ENCODE data around the gene CDK11A. TPM values are rescaled to one million over a fixed set of nuclear protein-coding genes. Genes with fewer than 3 reads are reported as not detected.

CDK11A gene
- total and polyA plus RNA-seq, 2 of the 8 experiments (the other 6 are each of a cell fraction or from before 2014, with no cell fraction given), result 15.0 to 45.6 TPM

- Histone ChIP-seq H4K5ac (ENCODE audit: insufficient read length, low read depth, low read length) (no peak overlapping the region), H3K23me2 (ENCODE audit: low read depth, low read length) (no peaks in the 10 kb centered on the region), H3K9ac (replicated peaks in 1 of 4; ENCODE audit: extremely low read depth in 1 of 4, low read depth in 3 of 4, low read length in 3 of 4) (no peak overlapping the region), H2AFZ (ENCODE audit: low read length) (no peak overlapping the region), H4K20me1 (replicated peaks in 1 of 2; ENCODE audit: control insufficient read depth in 1 of 2, insufficient read depth in 2 of 2, low read length in 2 of 2) (peaks cover 12 to 29% of the 10 kb centered on the region in 2 experiments), H3K23ac (ENCODE audit: insufficient read length) (no peak overlapping the region), H3K4ac (replicated peaks; ENCODE audit: insufficient read length, low read depth, low read length) (no peak overlapping the region), H3K4me3 (ENCODE audit: extremely low read depth in 1 of 4, insufficient read depth in 2 of 4, low read depth in 3 of 4, low read length in 4 of 4) (no peak overlapping the region), H3K79me2 (ENCODE audit: control insufficient read depth in 1 of 2, insufficient read depth in 2 of 2, low read length in 2 of 2) (peaks cover 5 to 13% of the 10 kb centered on the region in 2 experiments; a peak in 2 of 4 replicates), H3K18ac (ENCODE audit: extremely low read depth, low read length) (no peak overlapping the region), H4K91ac (replicated peaks; ENCODE audit: insufficient read length, low read length) (no peak overlapping the region), H2AK5ac (ENCODE audit: low read depth, low read length) (no peak overlapping the region), H3K27ac (ENCODE audit: low read depth, low read length) (no peak overlapping the region), H3K27me3 (replicated peaks in 1 of 4; ENCODE audit: control insufficient read depth in 3 of 4, extremely low read depth in 1 of 4, insufficient read depth in 3 of 4, low read length in 3 of 4) (no peaks in the 10 kb centered on the region), H2BK20ac (ENCODE audit: low read length) (no peak overlapping the region), H3K56ac (replicated peaks; ENCODE audit: insufficient read length, low read depth, low read length) (no peak overlapping the region), H2BK120ac (replicated peaks; ENCODE audit: low read depth, low read length) (no peak overlapping the region), H4K8ac (ENCODE audit: extremely low read depth, insufficient read depth, low read length) (no peak overlapping the region; the same call in 1 of the 2 replicates), H3K14ac (ENCODE audit: insufficient read length) (no peak overlapping the region), H3K36me3 (ENCODE audit: control insufficient read depth in 2 of 4, insufficient read depth in 4 of 4, low read length in 3 of 4) (peaks cover 7 to 58% (median 39%) of the 10 kb centered on the region in 4 experiments), H2BK5ac (ENCODE audit: low read depth, low read length) (no peak overlapping the region), H3K4me1 (replicated peaks in 1 of 4; ENCODE audit: control insufficient read depth in 3 of 4, insufficient read depth in 4 of 4, low read length in 3 of 4) (no peaks in the 10 kb centered on the region), H3K9me3 (ENCODE audit: insufficient read depth in 2 of 2, low read depth in 1 of 2, low read length in 1 of 2) (no peaks in the 10 kb centered on the region), H3K79me1 (ENCODE audit: low read depth, low read length) (peaks cover 5% of the 10 kb centered on the region), H2BK12ac (ENCODE audit: low read depth, low read length) (no peak overlapping the region), H3K4me2 (ENCODE audit: insufficient read depth in 1 of 2, low read depth in 2 of 2, low read length in 2 of 2) (no peak overlapping the region), H2BK15ac (ENCODE audit: low read length) (no peak overlapping the region)
- ChIA-PET CTCF (ENCODE audit: partially characterized antibody) (interaction anchor here (0.8 to 1.1 kb wide), 3 partner anchors 40 to 188 kb away, joined by 3 read pairs; no protein-coding TSS in a partner anchor), POLR2A (ENCODE audit: partially characterized antibody) (interaction anchor here (1.5 kb wide), 2 partner anchors 22 to 25 kb away, joined by 4 read pairs; no protein-coding TSS in a partner anchor)
- DNase-seq (ENCODE audit: low read depth in 1 of 2, low spot score in 2 of 2), result no peak
- WGBS, 2 experiments (ENCODE audit: extremely low coverage in 1 of 2, insufficient coverage in 1 of 2, insufficient read length in 1 of 2, insufficient replicate concordance in 2 of 2, low coverage in 1 of 2, low lambda C conversion rate in 2 of 2, missing lambda C conversion rate in 1 of 2), result 91% methylated on average over 8 of the region's 19 CpGs; no CpG with 5 or more reads in 1 of the 2 experiments
- no peak for TF ChIP-seq ASH2L (IDR thresholded peaks at IDR 0.05; ENCODE audit: low read length)
- TF ChIP-seq NRF1 (IDR thresholded peaks at IDR 0.05; ENCODE audit: low read depth, low read length), result no peak
- no peak for TF ChIP-seq RBBP5 (IDR thresholded peaks at IDR 0.05; ENCODE audit: borderline replicate concordance, low read depth, low read length)
- no peak for TF ChIP-seq RNF2 (IDR thresholded peaks at IDR 0.05; ENCODE audit: borderline replicate concordance, low read depth, low read length, missing control alignments, poor library complexity, severe bottlenecking)
- no peak for TF ChIP-seq SIN3A (conservative IDR thresholded peaks at IDR 0.05 in 1 of 2, IDR thresholded peaks at IDR 0.05 in 1 of 2; ENCODE audit: low read depth in 1 of 2, low read length in 2 of 2)
- no peak for TF ChIP-seq E2F6 (IDR thresholded peaks at IDR 0.05)
- TF ChIP-seq JUN (IDR thresholded peaks at IDR 0.05; ENCODE audit: low read depth, low read length), result no peak
- TF ChIP-seq FOSL1 (IDR thresholded peaks at IDR 0.05; ENCODE audit: insufficient read depth, low read depth, low read length), result no peak
- no peak for TF ChIP-seq BCL11A (IDR thresholded peaks at IDR 0.05; ENCODE audit: low read depth in 2 of 2, low read length in 2 of 2)
- no peak for TF ChIP-seq MAFK (IDR thresholded peaks at IDR 0.05; ENCODE audit: low read depth, low read length)
- no peak for FAIRE-seq
Observed at GRCh38 chr1:1755426-1755825, 31.3 kb upstream of the CDK11A start.
